NOMO-1 (cell line): ENCODE results near the gene NUDT5.
"Not testable (repeated sequence)": the region's sequence is repeated elsewhere in the genome, so short reads cannot be mapped to it uniquely, and the experiment has no call there.

Experiments used
- DNase-seq, 2 experiments: peaks; one replicate each; lab custom pipeline; 2025; ENCODE audit not compliant: unreplicated experiment in 2 of 2; lab: John Stamatoyannopoulos, UW

NUDT5 gene

GRCh38 chr10:12207114-12207513 is 11.4 kb upstream of the NUDT5 start:
- no peak for DNase-seq

- DNase-seq, result no peak
Measured at GRCh38 chr10:12205082-12205481, 9.4 kb upstream of the NUDT5 start.

GRCh38 chr10:12202226-12202625 is 6.5 kb upstream of the NUDT5 start:
- no peak for DNase-seq

- no peak for DNase-seq
Measured at GRCh38 chr10:12201543-12201942, 5.9 kb upstream of the NUDT5 start.

- no peak for DNase-seq
Measured at GRCh38 chr10:12200850-12201249, 5.2 kb upstream of the NUDT5 start.

- peak; percentile 40 to 46 for DNase-seq
Measured at GRCh38 chr10:12198156-12198555, 2.5 kb upstream of the NUDT5 start.

- no peak for DNase-seq
Measured at GRCh38 chr10:12196531-12197211, 980 bp upstream of the NUDT5 start.

GRCh38 chr10:12195281-12195602 is 449 bp downstream of the NUDT5 start:
- no peak for DNase-seq

GRCh38 chr10:12194752-12195271 is 879 bp downstream of the NUDT5 start:
- peak in 1 of 2 experiments; percentile 22 for DNase-seq

GRCh38 chr10:12193193-12193592 is 2.5 kb downstream of the NUDT5 start:
- DNase-seq, result peak in 1 of 2 experiments; percentile 14

- peak in 1 of 2 experiments; percentile 9 for DNase-seq
Measured at GRCh38 chr10:12191715-12192114, 4.0 kb downstream of the NUDT5 start.

- DNase-seq, result no peak
Measured at GRCh38 chr10:12189426-12189825, 6.3 kb downstream of the NUDT5 start.

- DNase-seq, result no peak
Measured at GRCh38 chr10:12188656-12189055, 7.0 kb downstream of the NUDT5 start.

GRCh38 chr10:12187321-12187905 is 8.3 kb downstream of the NUDT5 start:
- no peak for DNase-seq

- no peak for DNase-seq
Measured at GRCh38 chr10:12186323-12186722, 9.4 kb downstream of the NUDT5 start.

GRCh38 chr10:12184165-12184564 is 11.5 kb downstream of the NUDT5 start:
- DNase-seq, result no peak

- DNase-seq, result peak; percentile 94
Measured at GRCh38 chr10:12181065-12181775, 14.5 kb downstream of the NUDT5 start.

- no peak for DNase-seq
Measured at GRCh38 chr10:12180221-12180974, 15.3 kb downstream of the NUDT5 start.

- DNase-seq, result peak; percentile 62 to 67
Measured at GRCh38 chr10:12179606-12180170, 16.0 kb downstream of the NUDT5 start.

GRCh38 chr10:12177642-12178041 is 18.0 kb downstream of the NUDT5 start:
- DNase-seq, result no peak

GRCh38 chr10:12171512-12171911 is 24.2 kb downstream of the NUDT5 start:
- not testable (repeated sequence) for DNase-seq
